GM19238 (cell line): ENCODE measurements around the gene PAXX.

Experiments
- DNase-seq: peaks from one replicate; pipeline ENCODE4 v3.0.0; 2011; ENCODE audit warnings: low spot score; ENCODE audit not compliant: insufficient read length

Gene PAXX, protein sequence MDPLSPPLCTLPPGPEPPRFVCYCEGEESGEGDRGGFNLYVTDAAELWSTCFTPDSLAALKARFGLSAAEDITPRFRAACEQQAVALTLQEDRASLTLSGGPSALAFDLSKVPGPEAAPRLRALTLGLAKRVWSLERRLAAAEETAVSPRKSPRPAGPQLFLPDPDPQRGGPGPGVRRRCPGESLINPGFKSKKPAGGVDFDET

DNA sequence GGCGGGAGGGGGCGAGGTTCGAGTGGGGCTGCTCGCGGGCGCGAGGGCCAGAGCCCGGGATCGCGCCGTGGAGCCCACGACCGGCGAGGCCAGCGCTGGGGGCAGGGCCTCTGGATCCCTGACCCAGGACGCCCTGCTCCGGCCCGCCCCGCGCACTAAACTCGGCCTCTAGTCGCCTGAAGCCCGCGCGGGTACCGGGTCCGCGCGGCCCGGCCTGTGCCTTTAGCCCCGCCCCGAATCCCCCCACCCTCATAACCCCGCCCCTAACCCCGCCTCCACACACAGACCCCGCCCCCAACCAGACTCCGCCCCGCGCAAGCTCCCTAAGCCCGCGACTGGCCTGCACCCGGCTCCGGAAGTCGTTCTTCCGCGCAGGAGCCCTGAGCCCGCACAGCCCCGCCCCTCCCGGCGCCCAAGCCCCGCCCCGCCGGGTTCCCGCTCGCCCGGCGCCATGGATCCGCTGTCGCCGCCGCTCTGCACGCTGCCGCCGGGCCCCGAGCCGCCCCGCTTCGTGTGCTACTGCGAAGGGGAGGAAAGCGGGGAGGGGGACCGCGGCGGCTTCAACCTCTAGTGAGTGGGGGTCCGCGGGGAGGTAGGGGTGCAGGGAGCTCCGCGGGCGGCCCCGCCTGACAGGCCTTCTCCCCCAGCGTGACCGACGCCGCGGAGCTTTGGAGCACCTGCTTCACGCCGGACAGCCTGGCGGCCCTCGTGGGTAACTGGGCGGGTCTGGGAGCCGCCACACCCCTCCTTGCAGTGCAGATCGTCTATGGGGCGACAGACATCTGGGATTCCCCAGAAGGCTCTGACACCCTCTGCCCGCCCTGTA, at the start of gene PAXX:
TSS of gene PAXX (plus strand) at position 430 of the 826 bp plus-strand sequence. CDS start at position 452, 22 bp downstream.
- peak; percentile 100 for DNase-seq

DNA sequence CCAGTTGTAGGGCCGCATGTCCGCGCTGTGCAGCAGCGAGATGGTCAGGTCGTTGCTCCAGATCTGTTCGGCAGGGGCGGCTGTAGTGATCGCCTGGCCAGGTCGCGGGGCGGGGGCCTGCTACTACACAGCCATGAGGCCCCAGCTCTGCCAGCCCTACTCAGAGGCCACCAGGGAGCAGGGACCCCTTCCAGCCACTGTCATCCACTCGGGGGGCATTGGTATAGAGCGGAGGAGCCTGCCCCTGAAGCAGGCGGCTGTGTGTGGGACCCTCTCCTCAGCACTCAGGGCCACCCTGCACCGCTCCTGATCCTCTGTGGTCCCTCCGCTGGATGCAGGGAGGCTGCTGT, 49.4 kb upstream of the PAXX start:
- no peak for DNase-seq

DNA sequence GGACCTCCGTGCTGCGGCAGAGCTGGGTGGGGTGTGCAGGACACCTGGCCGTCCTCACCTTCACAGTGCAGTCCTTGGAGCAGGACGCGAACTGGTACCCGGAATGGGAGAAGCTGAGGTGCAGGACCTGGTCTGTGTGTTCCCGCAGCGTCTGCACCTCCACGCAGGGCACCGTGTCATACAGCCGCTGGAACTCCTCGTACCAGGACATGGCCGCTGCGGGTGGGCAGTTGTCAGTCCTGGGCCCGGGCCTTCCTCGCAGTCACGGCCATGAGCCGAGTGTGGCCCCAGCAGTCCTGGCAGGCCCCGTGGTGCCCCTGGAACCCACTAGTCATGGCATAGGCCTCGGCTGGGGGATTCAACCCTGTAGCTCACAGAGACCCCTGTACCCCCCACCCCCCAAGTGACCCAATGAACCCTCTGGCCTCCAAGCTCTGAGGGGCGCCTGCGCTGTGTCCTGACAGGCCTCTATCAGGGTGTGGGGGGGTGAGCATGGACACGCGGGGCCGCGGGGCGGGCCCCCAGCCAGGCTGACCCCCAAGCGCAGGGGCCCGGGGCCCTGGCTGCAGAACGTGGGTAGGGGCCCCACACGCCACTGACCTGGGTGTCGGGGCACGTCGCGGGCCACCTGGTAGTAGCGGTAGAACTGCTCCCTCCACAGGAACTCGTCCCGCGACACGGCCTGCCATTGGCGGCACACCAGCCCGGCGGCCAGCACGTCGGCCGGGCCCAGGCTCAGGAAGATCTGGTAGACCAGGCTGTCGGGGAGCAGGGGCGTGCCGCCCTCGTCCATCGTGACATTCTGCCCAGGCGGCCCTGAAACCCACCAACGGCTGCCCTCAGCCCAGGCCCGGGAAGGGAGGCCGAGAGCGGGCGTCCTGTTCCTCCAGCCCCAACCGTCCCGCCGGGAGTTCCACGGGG, 48.7 kb upstream of the PAXX start:
- DNase-seq: peak; percentile 65

DNA sequence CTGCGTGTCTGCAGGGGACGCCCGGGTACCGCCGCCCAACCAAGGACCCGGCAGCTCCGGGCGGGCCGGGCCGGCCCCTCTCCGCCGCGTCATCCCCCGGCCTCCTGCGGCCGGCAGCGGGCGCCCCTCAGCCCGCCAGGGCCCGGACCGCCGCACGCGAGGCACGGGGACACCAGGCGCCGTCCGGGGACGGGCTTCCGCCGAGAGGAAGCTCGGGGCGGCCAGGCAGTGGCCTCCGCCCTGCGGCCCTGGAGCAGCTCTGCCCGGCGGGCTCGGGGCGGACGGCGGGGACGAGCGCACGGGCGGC, 48.1 kb upstream of the PAXX start:
- peak; percentile 82 for DNase-seq

DNA sequence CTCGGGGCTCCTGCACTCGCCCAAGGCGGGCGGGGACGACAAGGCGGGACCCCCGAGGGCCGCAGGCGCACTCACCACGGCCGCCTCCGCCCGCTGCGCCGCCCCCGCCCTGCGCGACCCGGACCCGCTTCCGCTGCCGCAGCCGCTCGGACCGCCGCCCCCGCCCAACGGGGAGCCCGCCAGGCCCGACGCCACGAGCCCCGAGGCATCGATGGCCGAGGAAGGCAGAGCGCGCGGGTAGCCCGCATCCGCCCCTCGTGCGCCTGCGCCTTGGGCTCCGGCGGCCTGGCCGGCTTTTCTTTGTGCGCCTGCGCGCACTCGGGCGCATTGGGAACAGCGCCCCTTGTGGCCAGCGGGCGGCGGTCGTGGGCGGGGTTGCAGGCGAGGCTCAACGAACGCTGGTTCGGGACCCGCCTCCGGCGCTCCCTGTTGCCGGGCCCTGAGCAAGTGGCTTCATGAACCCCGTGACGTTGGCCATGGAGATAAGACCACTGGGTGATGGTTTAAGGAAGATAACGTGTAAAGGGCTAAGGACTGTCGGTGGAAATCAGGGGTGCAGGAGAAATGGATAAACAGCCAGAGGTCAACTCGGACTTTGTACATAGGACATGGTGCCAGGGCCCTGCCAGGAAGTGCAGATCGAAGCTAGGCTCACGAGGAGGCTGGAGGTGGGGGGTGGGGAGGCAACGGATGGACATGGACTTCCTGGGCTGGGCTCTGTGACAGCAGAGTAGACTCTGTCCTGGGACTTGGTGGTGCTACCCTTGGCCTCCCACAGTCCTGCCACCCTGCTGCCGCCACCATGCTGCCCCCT, 47.5 kb upstream of the PAXX start, which contains the start of the genes C8G and FBXW5:
TSS of gene C8G (plus strand) at position 725 of the 814 bp plus-strand sequence. CDS start at position 803, 78 bp downstream.
TSS of gene FBXW5 (minus strand) at position 220 of the 814 bp plus-strand sequence. CDS start 655 bp downstream, outside the sequence.
- DNase-seq: peak; percentile 99

DNA sequence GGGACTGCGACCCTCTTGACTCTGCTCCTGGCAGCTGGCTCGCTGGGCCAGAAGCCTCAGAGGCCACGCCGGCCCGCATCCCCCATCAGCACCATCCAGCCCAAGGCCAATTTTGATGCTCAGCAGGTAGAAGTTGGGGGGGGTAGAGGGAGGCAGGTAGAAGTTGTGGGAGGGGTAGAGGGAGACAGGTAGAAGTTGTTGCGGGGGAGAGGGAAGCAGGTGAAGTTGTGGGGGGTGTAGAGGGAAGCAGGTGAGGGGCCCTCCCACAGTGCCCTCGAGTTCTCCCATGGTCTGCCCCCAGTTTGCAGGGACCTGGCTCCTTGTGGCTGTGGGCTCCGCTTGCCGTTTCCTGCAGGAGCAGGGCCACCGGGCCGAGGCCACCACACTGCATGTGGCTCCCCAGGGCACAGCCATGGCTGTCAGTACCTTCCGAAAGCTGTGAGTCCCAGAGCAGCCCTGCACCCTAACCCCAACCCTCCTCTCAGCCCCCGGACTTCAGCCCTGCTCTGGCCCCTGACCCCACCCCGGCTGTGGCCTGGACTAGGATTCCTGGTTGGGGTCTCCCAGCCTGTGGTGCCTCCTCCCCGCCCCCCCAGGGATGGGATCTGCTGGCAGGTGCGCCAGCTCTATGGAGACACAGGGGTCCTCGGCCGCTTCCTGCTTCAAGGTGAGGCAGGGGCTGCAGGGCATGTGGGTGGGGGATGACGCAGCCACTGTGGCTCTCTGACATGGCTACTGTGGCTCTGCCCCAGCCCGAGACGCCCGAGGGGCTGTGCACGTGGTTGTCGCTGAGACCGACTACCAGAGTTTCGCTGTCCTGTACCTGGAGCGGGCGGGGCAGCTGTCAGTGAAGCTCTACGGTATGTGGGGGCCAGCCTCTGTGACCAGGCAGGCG, 46.6 kb upstream of the PAXX start:
- DNase-seq: no peak

DNA sequence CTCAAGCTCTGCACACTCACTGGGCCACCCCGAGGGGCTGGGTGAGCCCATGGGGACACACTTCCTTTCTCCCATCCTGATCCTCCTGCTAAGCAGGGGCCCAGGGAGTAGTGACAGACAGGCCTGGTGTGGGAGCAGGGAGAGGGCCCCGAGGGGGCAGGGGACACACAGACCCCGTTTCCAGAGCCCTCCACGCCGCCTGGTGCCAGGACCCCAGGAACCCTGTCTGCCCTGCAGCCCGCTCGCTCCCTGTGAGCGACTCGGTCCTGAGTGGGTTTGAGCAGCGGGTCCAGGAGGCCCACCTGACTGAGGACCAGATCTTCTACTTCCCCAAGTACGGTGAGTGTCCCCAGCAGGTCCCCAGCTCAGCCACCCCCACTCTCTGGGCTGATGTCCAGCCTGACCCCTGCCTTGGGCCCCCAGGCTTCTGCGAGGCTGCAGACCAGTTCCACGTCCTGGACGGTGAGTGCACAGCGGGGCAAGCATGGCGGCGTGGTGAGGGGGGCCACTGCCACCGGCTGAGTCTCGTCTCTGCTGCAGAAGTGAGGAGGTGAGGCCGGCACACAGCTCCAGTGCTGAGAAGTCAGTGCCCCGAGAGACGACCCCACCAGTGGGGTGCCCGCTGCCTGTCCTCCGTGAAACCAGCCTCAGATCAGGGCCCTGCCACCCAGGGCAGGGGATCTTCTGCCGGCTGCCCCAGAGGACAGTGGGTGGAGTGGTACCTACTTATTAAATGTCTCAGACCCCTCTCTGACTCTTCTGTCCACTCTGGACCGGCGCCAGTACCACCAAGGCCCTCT, 45.8 kb upstream of the PAXX start:
- no peak for DNase-seq

DNA sequence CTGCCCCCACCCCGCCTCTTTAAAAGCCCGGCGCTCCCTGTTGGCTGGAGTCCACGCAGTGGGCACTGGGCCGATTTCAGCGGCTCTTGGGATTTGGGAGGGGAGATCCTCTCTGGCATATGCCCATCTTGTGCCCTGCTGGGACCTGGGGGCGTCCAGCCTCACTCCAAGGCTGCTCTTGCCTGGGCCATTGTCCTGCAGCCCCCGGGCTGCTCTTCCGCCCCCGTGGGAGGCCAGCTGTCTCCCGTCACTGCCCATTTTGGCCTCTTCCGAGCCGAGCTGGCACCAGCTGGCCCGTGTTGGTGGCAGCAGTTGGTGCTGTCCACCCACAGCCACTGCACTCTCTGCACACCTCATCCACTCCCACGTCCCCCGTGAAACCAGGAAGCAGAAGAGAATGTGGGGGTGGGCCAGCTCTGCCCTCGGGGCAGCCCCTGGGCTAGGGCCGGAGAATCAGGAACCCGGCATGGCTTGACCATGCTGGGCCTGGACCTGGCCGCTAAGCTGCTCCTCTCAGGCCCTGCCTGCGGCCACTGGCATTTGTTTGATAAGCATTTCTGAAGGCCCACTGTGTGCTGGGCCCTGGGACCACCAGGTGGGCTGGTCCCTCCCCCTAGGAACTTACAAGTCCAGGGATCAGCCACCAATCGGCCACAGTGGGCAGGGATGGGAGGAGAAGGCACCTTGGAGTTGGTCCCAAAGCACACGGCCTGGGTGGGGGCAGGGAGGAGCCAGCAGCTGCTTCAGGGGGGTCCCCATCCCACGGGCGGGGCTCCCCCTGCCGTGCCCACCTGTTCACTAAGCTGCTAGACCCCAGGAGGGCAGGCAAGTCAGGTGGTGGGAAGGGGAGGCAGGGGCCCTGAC, 45.0 kb upstream of the PAXX start:
- DNase-seq: no peak

DNA sequence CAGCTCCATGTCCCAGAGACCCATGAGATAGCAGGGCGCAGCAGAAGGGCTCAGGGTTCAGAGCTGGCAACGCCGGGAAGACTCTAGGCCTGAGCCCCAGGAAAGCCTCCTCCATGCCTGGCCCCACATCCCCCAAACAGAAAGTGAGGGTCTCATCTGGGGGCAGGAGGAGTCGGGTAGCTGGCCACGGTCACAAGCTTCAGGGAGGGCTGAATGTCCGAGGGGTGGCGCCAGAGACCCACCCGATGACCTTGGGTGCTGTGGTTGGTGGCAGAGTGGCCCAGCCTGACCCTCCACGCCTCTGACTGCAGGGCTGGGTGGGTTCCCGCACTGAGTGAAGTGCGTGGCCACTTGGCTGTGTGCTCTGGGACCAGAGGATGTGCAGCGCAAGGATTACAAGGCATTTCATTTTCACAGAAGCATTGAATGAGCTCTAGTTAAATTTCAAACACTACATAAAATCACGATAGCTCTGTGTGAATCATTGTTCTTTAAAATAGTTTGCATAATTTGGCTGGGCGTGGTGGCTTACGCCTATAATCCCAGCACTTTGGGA, 44.2 kb upstream of the PAXX start:
- no peak for DNase-seq

DNA sequence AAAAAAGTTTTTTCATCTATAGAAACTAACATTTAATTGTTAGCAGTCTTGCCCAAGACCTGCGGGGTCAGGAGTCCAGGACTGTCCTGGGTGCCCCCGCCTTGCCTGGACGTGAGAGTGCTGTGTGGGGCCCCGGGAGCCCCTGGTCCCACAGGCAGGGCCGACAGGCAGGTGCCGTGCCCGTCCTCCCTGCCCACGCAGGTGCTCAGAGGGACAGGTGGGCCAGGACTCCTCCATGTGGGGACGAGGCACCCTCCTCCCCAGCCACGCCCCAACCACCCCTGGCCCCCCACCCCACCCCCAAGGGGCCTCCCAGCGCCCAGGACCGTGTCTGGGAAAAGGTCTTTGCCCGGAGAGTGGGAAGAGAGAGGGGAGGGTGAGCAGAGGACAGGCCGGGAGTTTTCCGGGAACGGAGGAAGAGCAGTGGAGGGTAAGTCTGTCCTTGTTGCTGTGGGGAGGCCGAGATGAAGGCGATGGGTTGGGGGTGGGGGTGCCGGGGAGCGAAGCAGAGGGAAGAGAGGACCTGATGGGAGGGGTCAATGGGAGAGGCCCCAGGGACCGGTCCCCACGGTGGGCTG, 42.9 kb upstream of the PAXX start:
- no peak for DNase-seq

DNA sequence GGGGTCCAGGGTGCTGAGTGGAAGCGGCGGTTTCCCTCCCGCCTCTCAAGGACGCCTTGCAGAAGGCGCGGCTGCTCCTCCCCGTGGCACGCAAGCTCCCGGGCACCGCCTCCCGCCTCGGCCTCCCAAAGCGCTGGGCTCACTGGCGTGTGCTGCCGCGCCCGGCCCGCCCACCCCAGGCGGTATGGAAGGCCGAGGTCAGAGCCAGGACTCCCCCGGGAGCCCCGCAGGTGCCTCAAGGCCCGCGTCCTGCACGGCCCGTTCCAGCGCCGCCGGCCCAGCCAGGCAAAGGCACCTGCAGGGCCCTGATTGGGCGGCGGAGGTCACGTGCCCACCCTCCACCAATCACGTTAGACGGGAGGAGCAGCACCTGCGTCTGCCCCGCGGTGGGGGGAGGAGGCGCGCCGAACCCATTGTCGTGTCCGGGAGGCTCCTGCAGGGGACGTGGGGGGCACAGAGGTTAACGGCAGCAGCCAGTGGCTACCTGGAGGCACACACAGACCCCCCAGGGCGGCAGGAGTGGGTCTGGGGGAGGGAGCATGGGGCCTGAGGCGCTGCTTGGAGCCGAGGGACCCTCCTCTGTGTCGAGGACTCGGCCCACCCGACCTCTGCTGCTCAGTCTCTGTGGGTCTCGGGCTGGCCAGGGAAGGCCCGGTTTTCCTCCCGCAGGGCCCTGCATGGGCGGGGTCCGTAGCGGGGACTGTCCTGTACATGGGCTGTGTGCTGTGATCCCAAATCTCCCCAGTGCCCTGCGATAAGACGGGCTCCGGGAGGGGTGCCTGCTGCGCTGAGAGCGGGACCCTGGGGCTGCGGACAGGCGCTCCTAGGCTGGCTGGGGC, 42.2 kb upstream of the PAXX start:
- DNase-seq: peak; percentile 100

DNA sequence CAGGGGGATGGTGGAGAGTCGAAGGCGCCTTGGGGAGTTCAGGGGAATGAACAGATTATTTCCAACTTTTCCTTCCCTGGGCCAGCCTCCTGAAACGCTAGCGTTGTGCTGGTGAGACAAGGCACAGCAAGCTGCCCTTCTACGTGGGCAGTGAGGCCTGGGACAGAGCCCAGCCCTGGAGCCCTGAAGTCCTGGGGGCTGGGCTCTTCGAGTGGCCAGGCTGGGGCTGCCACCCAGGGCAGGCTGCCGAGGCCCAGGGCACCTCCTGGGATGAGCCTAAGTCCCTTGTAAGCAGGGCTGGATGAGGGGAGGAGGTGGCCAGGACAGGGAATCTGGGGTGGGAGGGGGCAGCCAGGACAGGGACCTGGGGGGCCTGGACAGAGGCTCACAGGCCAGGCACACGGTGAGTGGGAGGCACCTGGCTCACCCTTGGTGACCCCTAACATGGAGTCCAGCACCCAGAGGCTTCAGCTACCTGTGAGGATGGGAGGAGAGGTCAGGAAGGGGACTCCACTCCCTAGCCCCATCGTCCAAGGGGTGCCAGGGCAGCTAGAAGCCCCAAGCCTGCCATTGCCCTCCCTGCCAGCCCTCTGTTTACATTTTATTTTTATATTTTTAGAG, 41.5 kb upstream of the PAXX start:
- DNase-seq: no peak

DNA sequence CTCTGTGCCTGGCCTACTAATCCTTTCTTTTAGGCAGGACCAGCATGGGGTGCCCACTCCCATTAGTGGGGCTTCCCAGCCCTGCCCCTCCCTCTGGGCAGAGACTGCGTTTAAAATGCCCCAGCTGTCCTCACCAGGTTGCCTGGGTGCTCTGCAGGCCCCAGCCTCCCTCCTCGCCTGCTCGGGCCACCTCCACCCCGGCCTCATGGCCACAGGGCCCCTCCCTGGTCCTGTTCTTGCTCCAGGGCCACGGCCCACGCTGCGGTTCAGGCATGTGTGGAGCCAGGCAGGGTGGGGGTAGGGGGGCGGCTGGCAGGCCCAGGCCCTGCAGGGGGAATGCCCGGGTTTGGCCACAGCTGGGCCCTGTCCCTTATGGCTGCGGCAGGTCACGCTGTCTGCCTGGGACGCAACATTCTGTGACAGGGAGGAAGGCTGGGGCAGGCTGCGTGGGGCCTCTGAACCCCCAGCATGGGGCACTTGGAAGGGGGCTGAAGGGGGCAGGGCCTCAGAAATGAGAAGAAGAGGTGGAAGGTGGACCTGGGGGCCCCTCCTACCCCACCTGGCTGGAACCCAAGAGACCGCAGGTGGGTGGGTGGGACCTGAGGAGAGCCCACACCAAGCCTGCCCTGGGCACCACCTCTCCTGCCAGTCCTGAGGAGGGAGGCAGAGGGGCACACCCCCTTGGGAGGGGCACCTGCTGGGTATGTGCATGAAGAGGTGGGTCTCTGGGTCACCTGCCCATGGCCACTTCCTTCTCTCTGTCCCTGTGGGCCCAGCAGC, 40.5 kb upstream of the PAXX start, which contains the start of gene LCN12:
TSS of gene LCN12 (plus strand) at position 733 of the 780 bp plus-strand sequence. CDS start 55 bp downstream, outside the sequence.
- no peak for DNase-seq

DNA sequence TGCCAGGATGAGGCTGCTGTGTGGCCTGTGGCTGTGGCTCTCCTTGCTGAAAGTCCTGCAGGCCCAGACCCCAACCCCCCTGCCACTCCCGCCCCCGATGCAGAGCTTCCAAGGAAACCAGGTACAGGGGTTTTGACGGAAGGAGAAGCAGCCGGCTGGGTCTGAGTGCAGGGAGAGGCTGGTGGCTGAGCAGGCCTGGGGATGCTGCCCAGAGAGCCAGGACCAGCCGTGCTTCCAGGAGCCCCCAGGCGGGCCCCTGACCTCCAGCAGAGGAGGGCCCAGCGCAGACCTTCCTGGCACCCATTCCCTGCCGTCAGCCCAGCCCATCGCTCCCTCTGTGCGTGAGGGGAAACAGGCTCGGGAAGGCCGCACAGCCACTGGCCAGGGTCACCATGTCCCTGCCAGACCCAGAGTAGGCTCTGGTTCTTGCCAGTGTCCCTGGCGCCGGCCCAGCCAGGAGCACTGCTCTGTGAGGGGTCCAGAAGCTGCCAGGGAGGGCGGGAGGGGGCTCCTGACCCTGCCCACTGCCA, 39.8 kb upstream of the PAXX start:
- no peak for DNase-seq
